Epithelial cell of proximal tubule (primary cell): ENCODE measurements around the gene MEF2A. TPM values are rescaled to one million over a fixed set of nuclear protein-coding genes. Genes with fewer than 3 reads are reported as not detected.

ENCODE experiments used
- DNase-seq: peaks from one replicate; pipeline ENCODE4 v3.0.0-alpha.2; 2011; ENCODE audit warnings: low read depth
- H3K4me3 ChIP-seq: 2 replicates; pipeline ENCODE4 v1.5.1; 2011; ENCODE audit warnings: low read depth, mild to moderate bottlenecking, low read length
- CTCF ChIP-seq: conservative IDR thresholded peaks from 2 replicates; pipeline ENCODE4 v1.5.1; 2012; ENCODE audit warnings: low read depth, mild to moderate bottlenecking, low read length
- total RNA-seq: library from RNA; depleted of rRNA; stranded (reverse); fragments of >200 nt; gene quantifications from 2 replicates; pipeline ENCODE4 v1.2.3, GENCODE V29; 2015

MEF2A gene
- total RNA-seq, 1 donor from 2014 or later: 30.2 TPM

- no peak for DNase-seq
- H3K4me3 ChIP-seq: no peak overlapping the region
- TF ChIP-seq CTCF: no peak
Observed at GRCh38 chr15:99706557-99707303, 140.9 kb downstream of the MEF2A start.

GRCh38 chr15:99707473-99708270, 141.9 kb downstream of the MEF2A start:
- no peak for TF ChIP-seq CTCF
- no peak for DNase-seq
- H3K4me3 ChIP-seq: no peak overlapping the region

- peak; percentile 73 for DNase-seq
- no peak for TF ChIP-seq CTCF
- H3K4me3 ChIP-seq: no peak overlapping the region
Observed at GRCh38 chr15:99708563-99708962, 142.8 kb downstream of the MEF2A start.

GRCh38 chr15:99709243-99709986, 143.6 kb downstream of the MEF2A start:
- no peak for TF ChIP-seq CTCF
- H3K4me3 ChIP-seq: no peak overlapping the region

GRCh38 chr15:99711625-99712024, 145.8 kb downstream of the MEF2A start:
- no peak overlapping the region for H3K4me3 ChIP-seq
- TF ChIP-seq CTCF: no peak
- no peak for DNase-seq

More at GRCh38 chr15:99709243-99709986, 143.6 kb downstream of the MEF2A start:
- DNase-seq: no peak

GRCh38 chr15:99712415-99712814, 146.6 kb downstream of the MEF2A start:
- no peak overlapping the region for H3K4me3 ChIP-seq
- no peak for DNase-seq
- no peak for TF ChIP-seq CTCF
